Measurements from ENCODE around the gene GTF2H2C_2.
"Not testable (repeated sequence)": the region's sequence is repeated elsewhere in the genome, so short reads cannot be mapped to it uniquely, and the experiment has no call there.

The GTF2H2C_2 gene

GRCh38 chr5:70415117-70415516, at the start of gene GTF2H2C_2:
Gene GTF2H2C_2, plus strand, starts transcription at chr5:70415368.
- not testable (repeated sequence) for H3K27me3 ChIP-seq (ENCODE audit: control insufficient read depth, insufficient read depth, low read length); H3K9me3 ChIP-seq (ENCODE audit: control insufficient read depth, low read depth, low read length); H3K36me3 ChIP-seq (ENCODE audit: control insufficient read depth, insufficient read depth, low read length); H3K4me3 ChIP-seq (ENCODE audit: low read length); H3K27ac ChIP-seq (ENCODE audit: low read length); DNase-seq; H3K4me1 ChIP-seq (ENCODE audit: control insufficient read depth, insufficient read depth, low read length)
- no CpG with 5 or more reads among the region's 39 CpGs for WGBS (ENCODE audit: insufficient coverage, low lambda C conversion rate)

GRCh38 chr5:70400984-70401686, 14.0 kb upstream of the GTF2H2C_2 start:
- not testable (repeated sequence) for H3K36me3 ChIP-seq (ENCODE audit: control insufficient read depth, insufficient read depth, low read length); H3K4me1 ChIP-seq (ENCODE audit: control insufficient read depth, insufficient read depth, low read length); H3K9me3 ChIP-seq (ENCODE audit: control insufficient read depth, low read depth, low read length); H3K27me3 ChIP-seq (ENCODE audit: control insufficient read depth, insufficient read depth, low read length)
- peak overlapping the region; percentile 33 for H3K27ac ChIP-seq (ENCODE audit: low read length)
- WGBS (ENCODE audit: insufficient coverage, low lambda C conversion rate) = no CpG with 5 or more reads among the region's 71 CpGs
- DNase-seq = peak in 1 of 2 donors; percentile 4
- peak overlapping the region; percentile 35 for H3K4me3 ChIP-seq (ENCODE audit: low read length)

- H3K4me1 ChIP-seq (ENCODE audit: control insufficient read depth, insufficient read depth, low read length); H3K27ac ChIP-seq (ENCODE audit: low read length); DNase-seq; H3K36me3 ChIP-seq (ENCODE audit: control insufficient read depth, insufficient read depth, low read length); H3K4me3 ChIP-seq (ENCODE audit: low read length); H3K9me3 ChIP-seq (ENCODE audit: control insufficient read depth, low read depth, low read length); H3K27me3 ChIP-seq (ENCODE audit: control insufficient read depth, insufficient read depth, low read length): not testable (repeated sequence)
- WGBS (ENCODE audit: insufficient coverage, low lambda C conversion rate) = no CpG with 5 or more reads among the region's 1 CpG
These were observed 6.2 kb downstream of the GTF2H2C_2 start for GRCh38 chr5:70421322-70421721.

- not testable (repeated sequence) for H3K4me1 ChIP-seq (ENCODE audit: control insufficient read depth, insufficient read depth, low read length); DNase-seq
- WGBS (ENCODE audit: insufficient coverage, low lambda C conversion rate) = no CpG with 5 or more reads among the region's 3 CpGs
These were observed 8.0 kb downstream of the GTF2H2C_2 start for GRCh38 chr5:70423215-70423614.

GRCh38 chr5:70438518-70438917, 23.4 kb downstream of the GTF2H2C_2 start:
- H3K36me3 ChIP-seq (ENCODE audit: control insufficient read depth, insufficient read depth, low read length); H3K4me3 ChIP-seq (ENCODE audit: low read length); H3K27me3 ChIP-seq (ENCODE audit: control insufficient read depth, insufficient read depth, low read length); H3K9me3 ChIP-seq (ENCODE audit: control insufficient read depth, low read depth, low read length); DNase-seq; H3K4me1 ChIP-seq (ENCODE audit: control insufficient read depth, insufficient read depth, low read length); H3K27ac ChIP-seq (ENCODE audit: low read length): not testable (repeated sequence)
- WGBS (ENCODE audit: insufficient coverage, low lambda C conversion rate) = no CpG with 5 or more reads among the region's 2 CpGs

More at GRCh38 chr5:70423215-70423614, 8.0 kb downstream of the GTF2H2C_2 start:
- not testable (repeated sequence) for H3K27ac ChIP-seq (ENCODE audit: low read length); H3K27me3 ChIP-seq (ENCODE audit: control insufficient read depth, insufficient read depth, low read length); H3K36me3 ChIP-seq (ENCODE audit: control insufficient read depth, insufficient read depth, low read length); H3K4me3 ChIP-seq (ENCODE audit: low read length); H3K9me3 ChIP-seq (ENCODE audit: control insufficient read depth, low read depth, low read length)

- no CpG with 5 or more reads among the region's 1 CpG for WGBS (ENCODE audit: insufficient coverage, low lambda C conversion rate)
- H3K9me3 ChIP-seq (ENCODE audit: control insufficient read depth, low read depth, low read length); H3K36me3 ChIP-seq (ENCODE audit: control insufficient read depth, insufficient read depth, low read length); H3K4me1 ChIP-seq (ENCODE audit: control insufficient read depth, insufficient read depth, low read length); H3K27ac ChIP-seq (ENCODE audit: low read length); H3K27me3 ChIP-seq (ENCODE audit: control insufficient read depth, insufficient read depth, low read length); DNase-seq; H3K4me3 ChIP-seq (ENCODE audit: low read length): not testable (repeated sequence)
These were observed 34.4 kb downstream of the GTF2H2C_2 start for GRCh38 chr5:70449565-70449964.

GRCh38 chr5:70451249-70451984, 36.2 kb downstream of the GTF2H2C_2 start:
- not testable (repeated sequence) for H3K27me3 ChIP-seq (ENCODE audit: control insufficient read depth, insufficient read depth, low read length); H3K36me3 ChIP-seq (ENCODE audit: control insufficient read depth, insufficient read depth, low read length); H3K4me3 ChIP-seq (ENCODE audit: low read length); DNase-seq; H3K4me1 ChIP-seq (ENCODE audit: control insufficient read depth, insufficient read depth, low read length); H3K27ac ChIP-seq (ENCODE audit: low read length); H3K9me3 ChIP-seq (ENCODE audit: control insufficient read depth, low read depth, low read length)
- no CpG with 5 or more reads among the region's 7 CpGs for WGBS (ENCODE audit: insufficient coverage, low lambda C conversion rate)

- not testable (repeated sequence) for H3K4me3 ChIP-seq (ENCODE audit: low read length); H3K9me3 ChIP-seq (ENCODE audit: control insufficient read depth, low read depth, low read length)
These were observed 41.9 kb downstream of the GTF2H2C_2 start for GRCh38 chr5:70457093-70457492.

GRCh38 chr5:70459188-70459587, 44.0 kb downstream of the GTF2H2C_2 start:
- H3K27me3 ChIP-seq (ENCODE audit: control insufficient read depth, insufficient read depth, low read length); H3K4me1 ChIP-seq (ENCODE audit: control insufficient read depth, insufficient read depth, low read length); H3K36me3 ChIP-seq (ENCODE audit: control insufficient read depth, insufficient read depth, low read length); H3K9me3 ChIP-seq (ENCODE audit: control insufficient read depth, low read depth, low read length); H3K4me3 ChIP-seq (ENCODE audit: low read length); H3K27ac ChIP-seq (ENCODE audit: low read length): not testable (repeated sequence)
- peak in 1 of 2 donors; percentile 19 for DNase-seq
- no CpG with 5 or more reads among the region's 13 CpGs for WGBS (ENCODE audit: insufficient coverage, low lambda C conversion rate)

More at GRCh38 chr5:70457093-70457492, 41.9 kb downstream of the GTF2H2C_2 start:
- H3K36me3 ChIP-seq (ENCODE audit: control insufficient read depth, insufficient read depth, low read length); DNase-seq; H3K27me3 ChIP-seq (ENCODE audit: control insufficient read depth, insufficient read depth, low read length); H3K27ac ChIP-seq (ENCODE audit: low read length); H3K4me1 ChIP-seq (ENCODE audit: control insufficient read depth, insufficient read depth, low read length): not testable (repeated sequence)
- whole genome bisulfite sequencing (ENCODE audit: insufficient coverage, low lambda C conversion rate) = no CpG with 5 or more reads among the region's 6 CpGs

GRCh38 chr5:70461984-70462383, 46.8 kb downstream of the GTF2H2C_2 start:
- H3K36me3 ChIP-seq (ENCODE audit: control insufficient read depth, insufficient read depth, low read length); H3K4me1 ChIP-seq (ENCODE audit: control insufficient read depth, insufficient read depth, low read length); H3K9me3 ChIP-seq (ENCODE audit: control insufficient read depth, low read depth, low read length); H3K4me3 ChIP-seq (ENCODE audit: low read length); DNase-seq; H3K27ac ChIP-seq (ENCODE audit: low read length); H3K27me3 ChIP-seq (ENCODE audit: control insufficient read depth, insufficient read depth, low read length): not testable (repeated sequence)
- no CpG with 5 or more reads among the region's 6 CpGs for WGBS (ENCODE audit: insufficient coverage, low lambda C conversion rate)
